IMR-90 (cell line): ENCODE measurements around the gene PTBP1. TPM values are rescaled to one million over a fixed set of nuclear protein-coding genes. Genes with fewer than 3 reads are reported as not detected.

Source experiments
- ATAC-seq: fragments of 200-7000 bp; cut with Tn5 transposase; 2 replicates; pipeline ENCODE4 v1.9.1; 2020; ENCODE audit warnings: low read depth, mild to moderate bottlenecking, moderate library complexity
- BruUV-seq: library from RNA; stranded (reverse); fragments of 400-500 nt; replicated peaks from 2 replicates; lab custom pipeline; 2021; lab: Mats Ljungman, UMichigan
- CTCF ChIA-PET: fragments of 300-600 bp; formaldehyde crosslinking; extraction: SDS; loops from one replicate; lab custom pipeline; 2021; ENCODE audit warnings: antibody characterized with exemption; lab: Yijun Ruan, JAX
- POLR2A ChIA-PET: fragments of 300-600 bp; sonication (Branson Sonifier 250); formaldehyde crosslinking; loops from one replicate; lab custom pipeline; 2022; ENCODE audit warnings: antibody characterized with exemption; ENCODE audit not compliant: unreplicated experiment; lab: Charles Lee
- DNase-seq: peaks from one replicate; pipeline ENCODE4 v3.0.0; 2013
- H2AFZ ChIP-seq: replicated peaks from 2 replicates; pipeline ENCODE3; 2013; ENCODE audit warnings: low read length, mild to moderate bottlenecking; ENCODE audit not compliant: poor library complexity
- H2AK5ac ChIP-seq: 2 replicates; pipeline ENCODE4 v1.6.1; 2013; ENCODE audit warnings: low read depth, low read length, inconsistent platforms
- H2AK9ac ChIP-seq: replicated peaks from 2 replicates; pipeline ENCODE3; 2013; ENCODE audit warnings: mild to moderate bottlenecking, low read depth, low read length, moderate library complexity; ENCODE audit not compliant: poor library complexity
- H2BK120ac ChIP-seq: 2 replicates; pipeline ENCODE4 v1.6.1; 2013; ENCODE audit warnings: low read depth, low read length, inconsistent platforms
- H2BK15ac ChIP-seq: 3 replicates; pipeline ENCODE4 v1.6.1; 2013; ENCODE audit warnings: low read depth, low read length, inconsistent platforms
- H2BK20ac ChIP-seq: 2 replicates; pipeline ENCODE4 v1.6.1; 2013; ENCODE audit warnings: low read depth, mild to moderate bottlenecking, inconsistent platforms, low read length, moderate library complexity
- H2BK5ac ChIP-seq: 2 replicates; pipeline ENCODE4 v1.6.1; 2013; ENCODE audit warnings: mild to moderate bottlenecking, low read depth, low read length, inconsistent platforms; ENCODE audit not compliant: poor library complexity, severe bottlenecking
- H3K14ac ChIP-seq: replicated peaks from 2 replicates; pipeline ENCODE4 v1.6.1; 2013; ENCODE audit warnings: low read depth, low read length, inconsistent platforms
- H3K18ac ChIP-seq: 2 replicates; pipeline ENCODE4 v1.6.1; 2013; ENCODE audit warnings: low read depth, low read length, control low read depth
- H3K23ac ChIP-seq: 2 replicates; pipeline ENCODE4 v1.6.1; 2013; ENCODE audit warnings: low read depth, low read length, inconsistent platforms
- H3K27ac ChIP-seq: 2 replicates; pipeline ENCODE4 v1.5.1; 2013; ENCODE audit warnings: mild to moderate bottlenecking, control low read depth, low read length; ENCODE audit not compliant: insufficient read depth
- H3K27me3 ChIP-seq: 2 replicates; pipeline ENCODE4 v1.6.1; 2013; ENCODE audit warnings: low read length; ENCODE audit not compliant: control insufficient read depth, insufficient read depth
- H3K36me3 ChIP-seq: 2 replicates; pipeline ENCODE4 v1.6.1; 2013; ENCODE audit warnings: low read length, mixed read lengths; ENCODE audit not compliant: control insufficient read depth, insufficient read depth
- H3K4ac ChIP-seq: 2 replicates; pipeline ENCODE4 v1.6.1; 2013; ENCODE audit warnings: low read depth, low read length, inconsistent platforms
- H3K4me1 ChIP-seq: 2 replicates; pipeline ENCODE4 v1.6.1; 2013; ENCODE audit warnings: low read length, mixed read lengths; ENCODE audit not compliant: control insufficient read depth, insufficient read depth
- H3K4me2 ChIP-seq: 2 replicates; pipeline ENCODE4 v1.6.1; 2013; ENCODE audit warnings: low read depth, mild to moderate bottlenecking, control low read depth, low read length, moderate library complexity
- H3K4me3 ChIP-seq: 2 replicates; pipeline ENCODE4 v1.5.1; 2013; ENCODE audit warnings: low read depth, mild to moderate bottlenecking, control low read depth, low read length, moderate library complexity; ENCODE audit not compliant: insufficient read depth
- H3K56ac ChIP-seq: 2 replicates; pipeline ENCODE4 v1.6.1; 2013; ENCODE audit warnings: low read length, inconsistent platforms; ENCODE audit not compliant: insufficient read depth; ENCODE audit errors: extremely low read depth
- H3K79me1 ChIP-seq, 2 experiments: 2 replicates each; pipeline ENCODE4 v1.6.1; 2013; ENCODE audit warnings: low read length in 2 of 2, inconsistent platforms in 1 of 2, low read depth in 1 of 2
- H3K9ac ChIP-seq: 2 replicates; pipeline ENCODE4 v1.6.1; 2013; ENCODE audit warnings: low read depth, low read length, control low read depth
- H3K9me1 ChIP-seq: 2 replicates; pipeline ENCODE4 v1.6.1; 2013; ENCODE audit warnings: low read length, inconsistent platforms; ENCODE audit not compliant: insufficient read depth
- H3K9me3 ChIP-seq: 2 replicates; pipeline ENCODE4 v1.6.1; 2013; ENCODE audit warnings: low read length; ENCODE audit not compliant: control insufficient read depth, insufficient read depth
- H4K20me1 ChIP-seq: 2 replicates; pipeline ENCODE4 v1.6.1; 2013; ENCODE audit warnings: low read length, inconsistent platforms; ENCODE audit not compliant: insufficient read depth
- H4K5ac ChIP-seq: 2 replicates; pipeline ENCODE4 v1.6.1; 2013; ENCODE audit warnings: mild to moderate bottlenecking, low read depth, low read length, control low read depth
- H4K8ac ChIP-seq, 2 experiments: 2 replicates each; pipeline ENCODE4 v1.6.1; 2013; ENCODE audit warnings: low read depth in 2 of 2, low read length in 2 of 2, control low read depth in 1 of 2, inconsistent platforms in 1 of 2
- H4K91ac ChIP-seq: 2 replicates; pipeline ENCODE4 v1.6.1; 2013; ENCODE audit warnings: low read depth, low read length, inconsistent platforms; ENCODE audit not compliant: insufficient read depth
- BHLHE40 ChIP-seq: fragments of 150-350 bp; IDR thresholded peaks from 2 replicates; pipeline ENCODE4 v1.6.1; 2016; ENCODE audit warnings: mild to moderate bottlenecking, low read depth, low read length
- CEBPB ChIP-seq: IDR thresholded peaks from 2 replicates; pipeline ENCODE4 v1.6.1; 2012; ENCODE audit warnings: low read depth, low read length, improper control_type of control experiment
- CHD1 ChIP-seq: IDR thresholded peaks from 2 replicates; pipeline ENCODE4 v1.6.1; 2012; ENCODE audit warnings: low read depth, low read length, improper control_type of control experiment
- CTCF ChIP-seq: conservative IDR thresholded peaks from 2 replicates; pipeline ENCODE4 v1.5.1; 2012; ENCODE audit warnings: mild to moderate bottlenecking, low read depth, low read length, improper control_type of control experiment
- ELK1 ChIP-seq: fragments of 150-350 bp; IDR thresholded peaks from 2 replicates; pipeline ENCODE4 v1.6.1; 2016; ENCODE audit warnings: low read depth, mild to moderate bottlenecking, low read length, moderate library complexity, borderline replicate concordance
- FOS ChIP-seq: fragments of 150-350 bp; IDR thresholded peaks from 2 replicates; pipeline ENCODE4 v1.6.1; 2016; ENCODE audit warnings: low read depth, low read length
- MAFK ChIP-seq: IDR thresholded peaks from 2 replicates; pipeline ENCODE4 v1.6.1; 2012; ENCODE audit warnings: low read depth, low read length, improper control_type of control experiment
- MXI1 ChIP-seq: IDR thresholded peaks from 2 replicates; pipeline ENCODE4 v1.6.1; 2012; ENCODE audit warnings: low read depth, mild to moderate bottlenecking, low read length, moderate library complexity, borderline replicate concordance
- NFE2L2 ChIP-seq: fragments of 150-350 bp; IDR thresholded peaks from 2 replicates; pipeline ENCODE4 v1.6.1; 2016; ENCODE audit warnings: low read depth, mild to moderate bottlenecking, low read length
- POLR2A ChIP-seq: IDR thresholded peaks from 2 replicates; pipeline ENCODE4 v1.6.1; 2012; ENCODE audit warnings: mild to moderate bottlenecking, low read depth, low read length
- RAD21 ChIP-seq: IDR thresholded peaks from 2 replicates; pipeline ENCODE4 v1.6.1; 2012; ENCODE audit warnings: low read length, improper control_type of control experiment
- RCOR1 ChIP-seq: IDR thresholded peaks from 2 replicates; pipeline ENCODE4 v1.6.1; 2012; ENCODE audit warnings: mild to moderate bottlenecking, low read length, improper control_type of control experiment; ENCODE audit not compliant: insufficient replicate concordance
- RFX5 ChIP-seq: IDR thresholded peaks from 2 replicates; pipeline ENCODE4 v1.8.0; 2012; ENCODE audit warnings: low read depth, mild to moderate bottlenecking, low read length, moderate library complexity
- SMC3 ChIP-seq: fragments of 150-350 bp; IDR thresholded peaks from 2 replicates; pipeline ENCODE4 v1.6.1; 2016; ENCODE audit warnings: low read depth, mild to moderate bottlenecking, antibody characterized with exemption, low read length, moderate library complexity
- USF2 ChIP-seq: fragments of 150-350 bp; IDR thresholded peaks from 2 replicates; pipeline ENCODE4 v1.6.1; 2017; ENCODE audit warnings: mild to moderate bottlenecking, antibody characterized with exemption, low read length, low read depth
- WGBS, 2 experiments: methylation state at CpG; one replicate each; pipeline versions ENCODE4 v1.1.5 to v1.1.7; 2013; ENCODE audit warnings: missing lambda C conversion rate in 2 of 2; ENCODE audit not compliant: insufficient read length in 1 of 2; ENCODE audit errors: extremely low coverage in 2 of 2; 5-methylcytosine and 5-hydroxymethylcytosine counted together
- dilution Hi-C: fragments of 300-500 bp; cut with HindIII; formaldehyde crosslinking; loops from one replicate; pipeline ENCODE4 v1.14.3; 2018; ENCODE audit warnings: low sequenced_read_pairs; ENCODE audit not compliant: unreplicated experiment
- in situ Hi-C: fragments of 300-500 bp; cut with MboI; formaldehyde crosslinking; loops from 3 replicates; pipeline ENCODE4 v1.14.3; 2019; ENCODE audit warnings: low sequenced_read_pairs, inconsistent platforms, mixed read lengths
- intact Hi-C: fragments of 100-400 bp; cut with micrococcal nuclease; formaldehyde crosslinking; loops from 2 replicates; pipeline ENCODE4 v1.10.0; 2022
- polyA plus RNA-seq, 3 experiments: library from polyadenylated mRNA; depleted of rRNA; stranded (reverse); fragments of >200 nt; gene quantifications; 2 replicates each; pipeline ENCODE4 v1.2.3, GENCODE V29; 2012; ENCODE audit warnings: low replicate concordance in 1 of 3
- total RNA-seq: library from RNA; depleted of rRNA; stranded (reverse); fragments of >200 nt; gene quantifications from 2 replicates; pipeline ENCODE4 v1.2.3, GENCODE V29; 2012

Gene PTBP1
- total and polyA plus RNA-seq, 2 of the 4 experiments (the other 2 are of a cell fraction) = 146 to 269 TPM

GRCh38 chr19:808423-808775 is 11.1 kb downstream of the PTBP1 start:
- ChIA-PET POLR2A (no interaction called here), CTCF (no interaction called here)
- Histone ChIP-seq H3K56ac (no peak overlapping the region), H3K23ac (no peak overlapping the region), H3K27me3 (no peaks in the 10 kb centered on the region), H3K27ac (no peak overlapping the region), H2AK9ac (no peak overlapping the region), H3K4me2 (no peak overlapping the region), H4K91ac (no peak overlapping the region), H3K14ac (no peak overlapping the region), H3K9me3 (no peaks in the 10 kb centered on the region), H4K8ac (no peak overlapping the region), H2BK120ac (no peak overlapping the region), H3K9me1 (no peaks in the 10 kb centered on the region), H3K4me3 (no peak overlapping the region), H2BK15ac (no peak overlapping the region), H4K20me1 (peaks cover 76% of the 10 kb centered on the region), H2AK5ac (no peak overlapping the region), H3K18ac (no peak overlapping the region), H3K4me1 (no peaks in the 10 kb centered on the region), H4K5ac (no peak overlapping the region), H3K79me1 (peaks cover 11 to 46% of the 10 kb centered on the region in 2 experiments), H2BK20ac (no peak overlapping the region), H2AFZ (no peak overlapping the region), H3K36me3 (peaks cover 92% of the 10 kb centered on the region), H3K4ac (no peak overlapping the region), H2BK5ac (no peak overlapping the region), H3K9ac (no peak overlapping the region)
- WGBS, 2 experiments = 97% methylated on average over 21 of the region's 26 CpGs; no CpG with 5 or more reads in 1 of the 2 experiments
- no TSS peak for BruUV-seq
- ATAC-seq (no peak), DNase-seq (no peak)
- intact Hi-C loops = no loop called here
- TF ChIP-seq ELK1 (no peak), BHLHE40 (no peak), RCOR1 (no peak), NFE2L2 (no peak), CEBPB (no peak), RFX5 (no peak), RAD21 (no peak), FOS (no peak), POLR2A (no peak), SMC3 (no peak), CTCF (no peak), MXI1 (no peak), USF2 (no peak), MAFK (no peak), CHD1 (no peak)
- dilution Hi-C loops = no loop called here
- in situ Hi-C loops = no loop called here
